ENCODE measurements around the gene COLQ. TPM values are rescaled to one million over a fixed set of nuclear protein-coding genes. Genes with fewer than 3 reads are reported as not detected.

Gene COLQ
- total RNA-seq, 1 experiment from 2014 or later, result 1.5 TPM

DNA sequence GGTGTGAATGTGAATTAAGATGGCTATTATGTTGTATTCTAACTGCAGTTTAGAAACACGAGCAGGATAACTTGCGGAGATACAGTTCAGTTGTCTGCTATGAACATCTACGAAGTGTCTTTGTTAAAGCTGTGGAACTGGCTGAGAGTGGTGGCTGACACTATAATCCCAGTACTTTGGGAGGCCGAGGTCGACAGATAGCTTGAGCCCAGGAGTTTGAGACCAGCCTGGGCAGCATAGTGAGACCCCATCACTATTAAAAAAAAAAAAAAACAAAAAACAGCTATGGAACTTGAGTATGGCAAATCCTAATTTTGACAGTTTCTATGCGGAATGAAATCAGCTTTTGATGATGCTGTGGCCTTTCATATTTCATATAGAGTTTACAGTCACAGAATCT lies 92.4 kb downstream of the COLQ start:
- Histone ChIP-seq H4K20me1 (ENCODE audit: low read length) (peaks cover 12% of the 10 kb centered on the region), H3K27me3 (ENCODE audit: low read length) (no peaks in the 10 kb centered on the region), H3K4me3 (ENCODE audit: low read length) (peak overlapping the region; percentile 100), H2AFZ (ENCODE audit: low read length) (no peak overlapping the region), H3K27ac (ENCODE audit: low read length) (no peak overlapping the region), H3K9me3 (ENCODE audit: low read length) (no peaks in the 10 kb centered on the region), H3K9ac (ENCODE audit: low read length) (no peak overlapping the region), H3K36me3 (ENCODE audit: low read depth, low read length) (peaks cover 28% of the 10 kb centered on the region; the same call in 1 of the 2 replicates), H3K4me1 (ENCODE audit: insufficient read depth, low read length) (peaks cover 20% of the 10 kb centered on the region), H3K79me2 (ENCODE audit: low read length) (peaks cover 68% of the 10 kb centered on the region), H3K4me2 (ENCODE audit: low read length) (peak overlapping the region; percentile 94), H3K9me2 (replicated peaks; ENCODE audit: low read length) (no peaks in the 10 kb centered on the region), H3F3A (ENCODE audit: low read length, unreplicated experiment) (no peaks in the 10 kb centered on the region)
- intact Hi-C loops (cut with micrococcal nuclease), result loop anchor here (2.0 kb wide), 1 partner anchor 160 kb away; no protein-coding TSS in a partner anchor
- TF ChIP-seq EZH2phosphoT487 (IDR thresholded peaks at IDR 0.05; ENCODE audit: borderline replicate concordance, low read length), result no peak
- TF ChIP-seq, protein P1, sequence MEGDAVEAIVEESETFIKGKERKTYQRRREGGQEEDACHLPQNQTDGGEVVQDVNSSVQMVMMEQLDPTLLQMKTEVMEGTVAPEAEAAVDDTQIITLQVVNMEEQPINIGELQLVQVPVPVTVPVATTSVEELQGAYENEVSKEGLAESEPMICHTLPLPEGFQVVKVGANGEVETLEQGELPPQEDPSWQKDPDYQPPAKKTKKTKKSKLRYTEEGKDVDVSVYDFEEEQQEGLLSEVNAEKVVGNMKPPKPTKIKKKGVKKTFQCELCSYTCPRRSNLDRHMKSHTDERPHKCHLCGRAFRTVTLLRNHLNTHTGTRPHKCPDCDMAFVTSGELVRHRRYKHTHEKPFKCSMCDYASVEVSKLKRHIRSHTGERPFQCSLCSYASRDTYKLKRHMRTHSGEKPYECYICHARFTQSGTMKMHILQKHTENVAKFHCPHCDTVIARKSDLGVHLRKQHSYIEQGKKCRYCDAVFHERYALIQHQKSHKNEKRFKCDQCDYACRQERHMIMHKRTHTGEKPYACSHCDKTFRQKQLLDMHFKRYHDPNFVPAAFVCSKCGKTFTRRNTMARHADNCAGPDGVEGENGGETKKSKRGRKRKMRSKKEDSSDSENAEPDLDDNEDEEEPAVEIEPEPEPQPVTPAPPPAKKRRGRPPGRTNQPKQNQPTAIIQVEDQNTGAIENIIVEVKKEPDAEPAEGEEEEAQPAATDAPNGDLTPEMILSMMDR (conservative IDR thresholded peaks at IDR 0.05; ENCODE audit: low read depth, low read length), result no peak
- TF ChIP-seq EZH2 (IDR thresholded peaks at IDR 0.05; ENCODE audit: low read length, unreplicated experiment), result no peak
- ChIA-PET POLR2A (ENCODE audit: unreplicated experiment) (no interaction called here), CTCF (no interaction called here)
- no TSS peak for BruUV-seq (replicated peaks)
- DNase-seq, result no peak
- ATAC-seq, result no peak

DNA sequence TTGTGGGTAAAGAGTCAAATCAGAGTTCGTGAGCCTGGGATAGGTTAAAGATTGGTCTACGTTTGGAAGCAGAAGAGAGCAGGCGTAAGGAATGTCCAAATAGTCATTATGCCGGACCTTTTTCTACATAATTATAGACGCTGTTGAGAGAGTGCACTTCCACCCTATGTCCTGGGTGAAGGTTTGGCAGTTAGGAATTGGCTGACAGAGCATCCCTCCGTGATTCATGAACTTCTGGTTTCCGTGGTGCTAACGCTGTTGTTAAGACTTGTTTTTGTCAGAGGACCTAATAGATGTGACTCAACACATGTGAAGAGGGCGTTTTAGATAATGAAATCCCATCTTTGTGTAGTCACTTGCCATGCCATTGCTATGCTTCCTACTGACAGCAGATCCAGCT lies 93.0 kb downstream of the COLQ start:
- H3K36me3 ChIP-seq (ENCODE audit: low read depth, low read length), result peaks cover 22% of the 10 kb centered on the region; the same call in 1 of the 2 replicates
- TSS peak; percentile 41 for BruUV-seq (replicated peaks)
- peak overlapping the region; percentile 94 for H3K4me2 ChIP-seq (ENCODE audit: low read length)
- H3K79me2 ChIP-seq (ENCODE audit: low read length), result peaks cover 68% of the 10 kb centered on the region
- 0 out of 2 replicates have a peak overlapping the region, but pooled peaks have one; percentile 4 for H3K27ac ChIP-seq (ENCODE audit: low read length)
- no peaks in the 10 kb centered on the region for H3K9me2 ChIP-seq (replicated peaks; ENCODE audit: low read length)
- TF ChIP-seq EZH2 (IDR thresholded peaks at IDR 0.05; ENCODE audit: low read length, unreplicated experiment) (no peak), EZH2phosphoT487 (IDR thresholded peaks at IDR 0.05; ENCODE audit: borderline replicate concordance, low read length) (no peak)
- TF ChIP-seq, protein P1 (conservative IDR thresholded peaks at IDR 0.05; ENCODE audit: low read depth, low read length), result no peak
- H3F3A ChIP-seq (ENCODE audit: low read length, unreplicated experiment), result no peaks in the 10 kb centered on the region
- ChIA-PET POLR2A (ENCODE audit: unreplicated experiment) (no interaction called here), CTCF (no interaction called here)
- no peaks in the 10 kb centered on the region for H3K9me3 ChIP-seq (ENCODE audit: low read length)
- H2AFZ ChIP-seq (ENCODE audit: low read length), result no peak overlapping the region
- H3K9ac ChIP-seq (ENCODE audit: low read length), result peak overlapping the region; percentile 96
- peaks cover 12% of the 10 kb centered on the region for H4K20me1 ChIP-seq (ENCODE audit: low read length)
- peak overlapping the region; percentile 100 for H3K4me3 ChIP-seq (ENCODE audit: low read length)
- peak; percentile 56 for ATAC-seq
- H3K4me1 ChIP-seq (ENCODE audit: insufficient read depth, low read length), result peaks cover 20% of the 10 kb centered on the region
- no peaks in the 10 kb centered on the region for H3K27me3 ChIP-seq (ENCODE audit: low read length)
- intact Hi-C loops (cut with micrococcal nuclease), result loop anchor here (1.0 to 2.0 kb wide), 2 partner anchors 129 to 160 kb away; no protein-coding TSS in a partner anchor
- peak; percentile 61 for DNase-seq

DNA sequence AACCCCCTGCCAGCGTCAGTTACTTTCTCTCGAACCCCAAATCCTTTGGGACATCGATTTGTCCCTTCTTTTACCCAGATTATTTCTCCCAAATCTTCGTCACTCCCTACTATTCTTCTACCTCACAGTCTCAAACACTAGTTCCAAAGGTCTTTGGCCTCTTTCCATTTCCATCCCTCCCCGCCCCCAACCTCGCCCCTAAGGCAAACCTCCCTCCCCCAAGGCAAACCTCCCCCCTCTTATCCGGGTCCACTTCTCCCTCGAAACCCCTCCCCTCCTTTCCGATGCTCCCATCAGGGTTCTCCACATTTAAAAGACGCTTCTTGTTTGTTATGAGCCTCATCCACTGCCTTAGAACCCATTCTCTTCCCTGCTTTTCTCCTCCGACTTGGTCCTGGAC lies 93.5 kb downstream of the COLQ start:
- Histone ChIP-seq H3K4me1 (ENCODE audit: insufficient read depth, low read length) (peaks cover 20% of the 10 kb centered on the region), H3K79me2 (ENCODE audit: low read length) (peaks cover 68% of the 10 kb centered on the region), H3F3A (ENCODE audit: low read length, unreplicated experiment) (no peaks in the 10 kb centered on the region), H3K4me2 (ENCODE audit: low read length) (peak overlapping the region; percentile 94), H4K20me1 (ENCODE audit: low read length) (peaks cover 12% of the 10 kb centered on the region), H3K9me2 (replicated peaks; ENCODE audit: low read length) (no peaks in the 10 kb centered on the region), H3K4me3 (ENCODE audit: low read length) (peak overlapping the region; percentile 100), H2AFZ (ENCODE audit: low read length) (peak overlapping the region; percentile 99), H3K36me3 (ENCODE audit: low read depth, low read length) (peaks cover 18% of the 10 kb centered on the region; the same call in 1 of the 2 replicates), H3K9me3 (ENCODE audit: low read length) (no peaks in the 10 kb centered on the region), H3K27me3 (ENCODE audit: low read length) (no peaks in the 10 kb centered on the region), H3K9ac (ENCODE audit: low read length) (peak overlapping the region; percentile 96), H3K27ac (ENCODE audit: low read length) (peak overlapping the region; percentile 54; the same call in 1 of the 2 replicates)
- DNase-seq (no peak), ATAC-seq (peak; percentile 11; the same call in 1 of the 2 replicates)
- TF ChIP-seq EZH2 (IDR thresholded peaks at IDR 0.05; ENCODE audit: low read length, unreplicated experiment), result no peak
- TF ChIP-seq, protein P1 (conservative IDR thresholded peaks at IDR 0.05; ENCODE audit: low read depth, low read length), result no peak
- TF ChIP-seq EZH2phosphoT487 (IDR thresholded peaks at IDR 0.05; ENCODE audit: borderline replicate concordance, low read length), result no peak
- intact Hi-C loops (cut with micrococcal nuclease), result loop anchor here (1.0 to 2.0 kb wide), 2 partner anchors 129 to 159 kb away; no protein-coding TSS in a partner anchor
- ChIA-PET CTCF (no interaction called here), POLR2A (ENCODE audit: unreplicated experiment) (no interaction called here)
- no TSS peak for BruUV-seq (replicated peaks)
